ENCODE data around the gene PHF20. TPM values are rescaled to one million over a fixed set of nuclear protein-coding genes. Genes with fewer than 3 reads are reported as not detected.
"Not testable (repeated sequence)": the region's sequence is repeated elsewhere in the genome, so short reads cannot be mapped to it uniquely, and the experiment has no call there.

Gene PHF20
- total RNA-seq, 1 donor from 2014 or later: 53.0 TPM

GRCh38 chr20:35771367-35771688, 487 bp upstream of the PHF20 start:
- Mint-ChIP-seq H3K4me3 (peak overlapping the region; percentile 74), H3K4me1 (peaks cover 53% of the 10 kb centered on the region)
- no peak for DNase-seq (ENCODE audit: low read depth, low spot score)

GRCh38 chr20:35772563-35773058, 796 bp downstream of the PHF20 start:
- DNase-seq (ENCODE audit: low read depth, low spot score): no peak
- TF ChIP-seq CTCF (conservative IDR thresholded peaks at IDR 0.05): no peak
- H3K4me1 Mint-ChIP-seq: peaks cover 53% of the 10 kb centered on the region
- peak overlapping the region; percentile 85 for H3K27ac Mint-ChIP-seq (ENCODE audit: unreplicated experiment)
- peaks cover 8% of the 10 kb centered on the region for H3K9me3 Mint-ChIP-seq
- peak overlapping the region; percentile 89 for H3K4me3 Mint-ChIP-seq
- peaks cover 9% of the 10 kb centered on the region for H3K36me3 Mint-ChIP-seq (ENCODE audit: low read depth)
- no peaks in the 10 kb centered on the region for H3K27me3 Mint-ChIP-seq (ENCODE audit: low read depth)

More at GRCh38 chr20:35771367-35771688, 487 bp upstream of the PHF20 start:
- TF ChIP-seq CTCF (conservative IDR thresholded peaks at IDR 0.05): no peak
- H3K27ac Mint-ChIP-seq (ENCODE audit: unreplicated experiment): peak overlapping the region; percentile 70
- H3K27me3 Mint-ChIP-seq (ENCODE audit: low read depth): no peaks in the 10 kb centered on the region
- H3K36me3 Mint-ChIP-seq (ENCODE audit: low read depth): peaks cover 9% of the 10 kb centered on the region
- peaks cover 8% of the 10 kb centered on the region for H3K9me3 Mint-ChIP-seq

GRCh38 chr20:35773154-35773751, 1.4 kb downstream of the PHF20 start:
- Mint-ChIP-seq H3K27ac (ENCODE audit: unreplicated experiment) (peak overlapping the region; percentile 68), H3K4me1 (peaks cover 48% of the 10 kb centered on the region), H3K36me3 (ENCODE audit: low read depth) (peaks cover 9% of the 10 kb centered on the region), H3K9me3 (peaks cover 8% of the 10 kb centered on the region), H3K27me3 (ENCODE audit: low read depth) (no peaks in the 10 kb centered on the region), H3K4me3 (peak overlapping the region; percentile 89)
- TF ChIP-seq CTCF (conservative IDR thresholded peaks at IDR 0.05): no peak
- DNase-seq (ENCODE audit: low read depth, low spot score): no peak

GRCh38 chr20:35774391-35774790, 2.6 kb downstream of the PHF20 start:
- H3K36me3 Mint-ChIP-seq (ENCODE audit: low read depth): peaks cover 9% of the 10 kb centered on the region
- DNase-seq (ENCODE audit: low read depth, low spot score): no peak
- no peak for TF ChIP-seq CTCF (conservative IDR thresholded peaks at IDR 0.05)
- peaks cover 37% of the 10 kb centered on the region for H3K4me1 Mint-ChIP-seq
- H3K27ac Mint-ChIP-seq (ENCODE audit: unreplicated experiment): peak overlapping the region; percentile 93
- H3K27me3 Mint-ChIP-seq (ENCODE audit: low read depth): no peaks in the 10 kb centered on the region
- H3K9me3 Mint-ChIP-seq: peaks cover 8% of the 10 kb centered on the region
- peak overlapping the region; percentile 89 for H3K4me3 Mint-ChIP-seq

GRCh38 chr20:35776513-35777101, 4.8 kb downstream of the PHF20 start:
- Mint-ChIP-seq H3K9me3 (peaks cover 2% of the 10 kb centered on the region), H3K4me1 (peaks cover 29% of the 10 kb centered on the region), H3K36me3 (ENCODE audit: low read depth) (peaks cover 7% of the 10 kb centered on the region), H3K4me3 (peak overlapping the region; percentile 13), H3K27me3 (ENCODE audit: low read depth) (no peaks in the 10 kb centered on the region), H3K27ac (ENCODE audit: unreplicated experiment) (no peak overlapping the region)
- DNase-seq (ENCODE audit: low read depth, low spot score): no peak
- TF ChIP-seq CTCF (conservative IDR thresholded peaks at IDR 0.05): no peak

- not testable (repeated sequence) for H3K27me3 Mint-ChIP-seq (ENCODE audit: low read depth); H3K27ac Mint-ChIP-seq (ENCODE audit: unreplicated experiment); H3K9me3 Mint-ChIP-seq; H3K4me3 Mint-ChIP-seq; H3K36me3 Mint-ChIP-seq (ENCODE audit: low read depth); H3K4me1 Mint-ChIP-seq; DNase-seq (ENCODE audit: low read depth, low spot score)
Measured at GRCh38 chr20:35783811-35784210, 12.0 kb downstream of the PHF20 start.

- not testable (repeated sequence) for H3K4me3 Mint-ChIP-seq; DNase-seq (ENCODE audit: low read depth, low spot score); H3K27ac Mint-ChIP-seq (ENCODE audit: unreplicated experiment); H3K9me3 Mint-ChIP-seq; H3K4me1 Mint-ChIP-seq; H3K27me3 Mint-ChIP-seq (ENCODE audit: low read depth); H3K36me3 Mint-ChIP-seq (ENCODE audit: low read depth)
Measured at GRCh38 chr20:35785541-35785940, 13.7 kb downstream of the PHF20 start.
